TTC549 (cell line): ENCODE results near the gene CHTF18.
"Not testable (repeated sequence)": the region's sequence is repeated elsewhere in the genome, so short reads cannot be mapped to it uniquely, and the experiment has no call there.

ENCODE experiments used
- FAIRE-seq: peaks from 2 replicates; lab custom pipeline; 2012; peaks lifted over from hg19 to GRCh38; lab: Jason Lieb, UNC

CHTF18 gene

DNA sequence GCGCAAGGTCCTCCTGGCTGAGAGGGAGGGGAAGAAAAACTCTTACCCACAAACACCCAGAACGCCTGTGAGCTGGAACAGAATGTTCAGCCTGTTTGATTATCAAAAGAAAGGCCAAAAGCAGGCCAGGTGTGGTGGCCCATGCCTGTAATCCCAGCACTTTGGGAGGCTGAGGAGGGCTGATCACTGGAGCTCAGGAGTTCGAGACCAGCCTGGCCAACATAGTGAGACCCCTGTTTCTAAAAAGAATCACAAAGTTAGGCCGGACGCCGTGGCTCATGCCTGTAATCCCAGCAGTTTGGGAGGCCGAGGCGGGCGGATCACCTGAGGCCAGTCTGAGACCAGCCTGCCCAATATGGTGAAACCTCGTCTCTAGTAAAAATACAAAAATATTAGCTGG, 12.1 kb upstream of the CHTF18 start:
- FAIRE-seq = not testable (repeated sequence)

GRCh38 chr16:776824-777223, 11.6 kb upstream of the CHTF18 start:
- no peak for FAIRE-seq

- no peak for FAIRE-seq
Observed at GRCh38 chr16:777826-778225, 10.6 kb upstream of the CHTF18 start.

GRCh38 chr16:778447-778846, 10.0 kb upstream of the CHTF18 start:
- FAIRE-seq = no peak

DNA sequence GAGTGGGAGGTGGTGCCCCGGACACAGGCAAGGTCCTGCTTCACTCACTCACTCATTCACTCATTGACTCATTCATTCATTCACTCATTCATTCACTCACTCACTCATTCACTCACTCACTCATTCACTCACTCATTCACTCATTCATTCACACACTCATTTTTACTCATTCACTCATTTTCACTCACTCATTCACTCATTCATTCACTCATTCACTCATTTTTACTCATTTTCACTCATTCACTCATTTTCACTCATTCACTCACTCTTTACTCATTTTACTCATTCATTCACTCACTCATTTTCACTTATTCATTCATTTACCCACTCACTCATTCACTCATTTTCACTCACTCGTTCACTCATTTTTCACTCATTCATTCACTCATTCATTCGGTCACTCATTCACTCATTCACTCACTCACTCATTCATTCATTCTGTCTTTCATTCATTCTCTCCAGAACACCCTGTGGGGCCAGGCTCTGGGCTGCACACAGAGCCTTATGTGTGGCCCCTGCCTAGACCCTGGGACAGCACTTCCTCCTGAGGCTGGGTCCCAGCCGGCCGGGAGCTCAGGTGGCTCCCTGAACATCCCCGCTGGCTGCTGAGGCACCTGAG, 9.4 kb upstream of the CHTF18 start:
- no peak for FAIRE-seq

DNA sequence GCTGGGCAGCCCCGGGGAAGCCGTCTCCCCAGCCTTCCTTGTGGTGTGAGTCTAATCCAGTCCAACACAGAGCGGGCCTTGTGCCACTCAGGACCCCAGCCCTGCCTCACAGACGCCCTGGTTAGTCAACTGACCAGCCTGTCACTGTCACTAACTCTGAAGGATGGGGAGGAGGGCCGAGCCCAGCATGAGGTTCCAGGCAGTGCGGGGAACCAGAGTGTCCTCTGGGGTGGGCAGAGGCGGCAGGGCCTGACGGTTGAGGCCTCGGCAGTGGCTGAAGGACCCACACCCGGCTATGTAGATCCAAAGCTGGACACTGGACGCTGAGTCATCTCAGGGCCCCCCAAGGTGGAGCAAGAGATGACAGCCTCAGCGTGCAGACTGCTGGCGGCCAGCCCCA, 8.9 kb upstream of the CHTF18 start:
- no peak for FAIRE-seq

- no peak for FAIRE-seq
Observed at GRCh38 chr16:780296-780695, 8.1 kb upstream of the CHTF18 start.

DNA sequence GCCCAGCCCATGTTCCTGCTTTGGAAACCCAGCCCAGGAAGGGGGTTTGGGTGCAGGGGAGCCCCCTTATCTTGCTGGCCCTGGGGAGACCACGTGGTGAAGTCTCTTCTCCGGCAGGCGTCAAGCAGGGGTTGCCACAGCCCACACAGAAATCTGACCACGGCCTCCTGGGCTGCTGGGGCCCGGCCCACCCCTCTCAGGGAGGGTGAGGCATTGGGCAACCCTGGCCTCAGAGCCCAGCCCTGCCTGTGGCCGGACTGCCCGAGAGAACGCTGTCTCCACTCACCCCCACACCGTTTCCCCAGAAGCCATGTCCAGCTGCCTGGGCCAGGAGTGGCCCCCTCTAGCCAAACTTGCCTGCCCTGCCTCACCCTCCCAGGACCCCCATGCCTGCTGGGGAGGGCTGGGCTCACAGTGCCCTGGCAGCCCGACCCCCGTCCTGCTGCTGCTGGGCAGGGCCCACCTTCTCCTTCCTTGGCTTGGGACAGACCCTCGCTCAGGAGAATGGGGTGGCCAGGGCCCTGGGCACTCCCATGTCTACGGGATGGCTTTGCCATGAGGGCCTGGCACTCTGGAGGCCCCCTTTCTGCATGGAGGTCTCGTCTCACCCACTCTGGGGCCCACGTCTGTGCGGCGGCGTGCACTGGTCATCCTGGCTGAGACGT, 6.9 kb upstream of the CHTF18 start:
- FAIRE-seq = no peak

DNA sequence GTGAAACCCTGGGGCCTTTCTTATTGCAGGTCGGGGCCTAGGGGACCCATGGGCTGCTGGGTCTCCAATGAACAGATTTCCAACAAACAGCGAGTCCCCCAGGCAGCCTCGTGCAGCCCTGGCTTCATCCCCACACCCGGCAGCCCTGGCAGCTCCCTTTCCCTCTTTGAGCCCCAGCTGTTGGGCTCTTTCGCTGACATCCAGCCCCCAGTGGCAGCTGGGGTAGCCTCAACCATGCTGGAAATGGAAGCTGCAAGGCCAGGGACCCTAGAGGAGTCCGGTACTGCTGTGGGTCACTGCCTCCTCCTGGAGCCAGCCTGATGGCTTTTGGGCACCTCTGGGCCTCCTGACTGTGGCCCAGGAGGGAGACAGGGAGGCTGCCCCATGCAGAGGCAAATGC, 6.2 kb upstream of the CHTF18 start:
- FAIRE-seq = no peak

DNA sequence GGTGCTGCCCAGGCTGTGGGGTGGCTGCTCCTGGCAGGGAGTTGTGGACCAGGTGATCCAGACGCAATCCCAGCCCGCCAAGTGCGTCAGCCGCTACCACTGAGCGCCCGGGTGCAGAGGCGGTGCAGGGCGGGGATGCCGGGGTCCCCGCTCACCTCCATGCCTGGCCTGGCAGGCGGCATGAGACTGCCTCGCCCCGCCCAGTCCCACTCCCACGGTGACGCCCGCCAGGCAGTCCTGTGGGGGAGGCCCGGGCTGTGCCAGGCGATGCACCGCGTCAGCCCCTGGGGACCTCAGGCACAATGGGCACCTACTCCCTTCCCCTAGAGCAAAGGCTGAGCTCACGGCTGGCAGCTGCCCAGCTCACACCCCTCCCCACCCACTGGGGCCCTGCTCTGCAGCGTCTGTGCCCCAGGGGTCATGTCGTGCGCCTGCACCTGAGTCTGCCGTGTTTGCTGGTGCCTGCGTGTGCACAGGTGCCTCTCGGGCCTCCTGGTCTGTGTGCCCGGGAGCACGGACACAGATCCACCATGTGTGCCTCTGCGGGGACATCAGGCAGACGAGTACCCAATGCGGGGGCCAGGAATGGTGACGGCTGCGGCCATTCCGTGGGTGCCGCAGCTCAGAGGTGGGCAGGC, 5.5 kb upstream of the CHTF18 start:
- FAIRE-seq = no peak

DNA sequence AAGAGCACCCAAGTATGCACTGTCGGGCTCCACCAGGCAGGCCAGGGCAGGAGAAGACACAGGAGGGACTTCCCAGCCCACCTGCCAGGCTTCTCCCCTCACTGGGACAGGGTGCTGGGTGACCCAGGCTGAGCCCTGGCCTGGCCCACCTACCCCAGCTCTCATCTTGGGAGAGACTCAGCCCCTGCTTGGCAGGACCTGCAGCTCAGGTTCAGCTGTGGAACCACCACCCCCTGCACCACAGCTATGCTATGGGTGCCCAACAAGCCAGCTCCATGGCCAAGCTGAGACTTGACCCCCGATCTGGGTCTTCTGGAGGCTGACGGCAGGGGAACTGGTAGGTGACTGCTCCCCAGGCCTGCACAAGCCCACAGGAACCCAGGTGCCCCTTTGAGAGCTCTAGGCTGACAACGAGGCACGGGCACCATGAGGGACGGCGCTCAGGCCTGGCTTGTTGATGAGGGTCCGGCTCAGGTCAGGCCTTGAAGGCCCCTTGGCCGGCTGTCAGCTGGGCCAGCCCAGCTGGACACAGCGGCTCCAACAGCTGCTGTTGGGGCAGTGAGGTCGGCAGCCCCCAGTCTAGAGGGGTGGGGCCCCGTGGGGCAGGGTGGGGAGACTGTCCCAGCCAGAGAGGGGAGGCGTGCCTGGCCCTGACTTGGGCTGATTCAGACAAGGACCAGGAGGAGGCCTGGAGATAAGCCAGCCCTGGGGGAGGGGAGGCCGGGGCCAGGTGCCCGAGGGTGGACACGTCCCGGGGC, 4.8 kb upstream of the CHTF18 start:
- FAIRE-seq = no peak

- FAIRE-seq = no peak
Observed at GRCh38 chr16:784431-784830, 4.0 kb upstream of the CHTF18 start.

- FAIRE-seq = no peak
Observed at GRCh38 chr16:785563-786535, 2.6 kb upstream of the CHTF18 start.

DNA sequence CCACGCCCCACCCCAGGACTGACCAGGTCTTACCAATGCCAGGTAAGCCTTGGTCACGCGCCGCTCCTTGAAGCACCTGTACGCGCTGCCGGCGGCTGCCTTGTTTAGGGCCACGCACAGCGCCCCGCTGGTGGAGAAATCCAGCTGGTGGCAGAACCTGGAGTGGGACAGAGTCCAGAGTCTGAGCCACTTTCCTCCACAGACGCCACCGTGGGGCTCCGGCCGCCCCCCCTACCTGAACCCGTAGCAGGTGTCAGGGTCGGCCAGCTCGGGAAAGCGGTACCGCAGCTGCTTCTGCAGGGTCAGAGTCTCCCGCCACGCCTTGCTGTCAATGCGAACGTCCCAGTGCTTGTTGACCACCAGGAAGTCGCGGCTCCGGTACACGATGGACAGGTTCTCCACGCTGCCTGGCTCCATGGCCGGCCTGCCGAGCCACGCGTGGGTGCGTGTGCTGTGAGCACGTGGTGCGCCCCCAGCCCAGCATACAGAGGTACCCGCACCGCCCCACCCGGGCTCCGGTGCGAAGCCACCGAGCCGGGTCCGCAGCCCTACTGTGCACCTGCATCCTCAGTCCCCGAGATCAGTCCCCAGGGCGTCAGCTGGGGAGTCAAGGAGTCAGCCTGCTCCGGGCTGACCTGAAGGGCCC, 976 bp upstream of the CHTF18 start:
- no peak for FAIRE-seq

DNA sequence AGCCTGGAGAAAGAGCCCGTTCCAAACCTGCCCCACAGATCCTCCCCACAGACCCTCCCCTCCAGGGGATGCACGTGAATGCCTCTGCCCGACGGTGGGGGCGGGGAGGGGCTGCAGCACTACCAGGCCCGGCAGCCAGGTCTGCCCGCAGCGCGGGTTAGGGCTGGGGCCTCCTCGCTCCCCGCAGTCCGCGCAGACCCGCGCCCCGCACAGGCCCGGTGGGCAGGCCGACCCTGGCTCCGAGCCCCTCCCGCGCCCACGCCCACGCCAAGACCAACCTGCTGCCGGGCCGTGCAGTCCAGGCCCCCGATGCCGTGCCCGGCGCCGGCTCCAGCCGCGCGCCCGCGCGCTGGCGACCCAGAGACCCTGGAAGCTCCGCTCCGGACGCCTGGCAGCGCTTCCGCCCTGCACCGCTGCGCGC, 432 bp upstream of the CHTF18 start, which contains the start of gene RPUSD1:
Gene RPUSD1, minus strand, starts transcription at position 404 of the 421 bp plus-strand sequence. CDS start 644 bp downstream, outside the sequence.
- FAIRE-seq = no peak

DNA sequence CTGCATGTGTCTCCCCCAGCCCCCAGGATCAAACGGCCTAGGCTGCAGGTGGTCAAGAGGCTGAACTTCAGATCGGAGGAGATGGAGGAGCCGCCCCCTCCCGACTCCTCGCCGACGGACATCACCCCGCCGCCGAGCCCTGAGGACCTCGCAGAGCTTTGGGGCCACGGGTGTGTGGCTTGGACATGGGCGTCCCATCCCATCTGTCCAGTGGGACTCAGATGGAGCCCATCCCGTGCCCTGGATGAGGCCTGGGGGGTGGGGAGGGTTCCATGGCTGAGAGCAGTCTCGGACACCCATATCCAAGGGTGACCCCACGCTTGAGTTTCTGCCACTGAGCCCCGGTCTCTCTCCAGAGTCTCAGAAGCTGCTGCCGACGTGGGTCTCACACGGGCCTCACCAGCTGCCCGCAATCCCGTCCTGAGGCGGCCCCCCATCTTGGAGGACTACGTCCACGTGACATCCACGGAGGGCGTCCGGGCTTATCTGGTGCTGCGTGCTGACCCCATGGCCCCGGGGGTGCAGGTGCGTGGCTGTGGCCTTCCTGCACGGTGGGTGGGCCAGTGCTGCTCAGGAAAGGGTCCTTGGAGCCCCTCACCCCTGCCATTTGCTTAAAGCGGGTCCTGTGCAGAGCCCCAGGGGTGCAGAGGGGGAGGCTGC, 901 bp downstream of the CHTF18 start:
- FAIRE-seq = no peak

GRCh38 chr16:790086-790485, 1.7 kb downstream of the CHTF18 start:
- no peak for FAIRE-seq

GRCh38 chr16:791131-791530, 2.7 kb downstream of the CHTF18 start:
- FAIRE-seq = no peak

- no peak for FAIRE-seq
Observed at GRCh38 chr16:792221-792995, 4.0 kb downstream of the CHTF18 start.

GRCh38 chr16:793414-793813, 5.0 kb downstream of the CHTF18 start:
- no peak for FAIRE-seq
